ENCODE measurements around the gene SEMA3F. TPM values are rescaled to one million over a fixed set of nuclear protein-coding genes. Genes with fewer than 3 reads are reported as not detected.
"Not testable (repeated sequence)": the region's sequence is repeated elsewhere in the genome, so short reads cannot be mapped to it uniquely, and the experiment has no call there.

SEMA3F gene
- total RNA-seq, 1 donor from 2014 or later: 23.3 TPM

DNA sequence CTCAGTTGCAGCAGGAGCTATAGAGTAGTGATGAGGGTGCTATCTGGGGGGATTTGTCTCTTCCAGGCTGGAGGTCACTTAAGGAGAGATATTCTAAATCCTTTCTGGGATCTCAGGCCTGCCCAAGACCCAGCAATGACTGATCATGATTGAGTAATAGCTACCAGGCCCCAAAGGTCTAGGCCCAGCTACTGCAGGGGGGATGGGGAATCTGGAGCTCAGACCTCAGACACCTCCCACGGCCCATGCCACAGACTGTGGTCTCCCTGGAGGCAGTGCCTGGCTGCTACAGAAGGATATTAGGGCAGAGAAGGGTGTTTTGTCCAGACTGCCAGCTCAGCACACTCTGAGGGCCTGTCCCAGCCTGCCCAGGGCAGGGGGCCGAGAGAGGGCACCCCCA is 56.8 kb downstream of the SEMA3F start:
- DNase-seq: no peak

DNA sequence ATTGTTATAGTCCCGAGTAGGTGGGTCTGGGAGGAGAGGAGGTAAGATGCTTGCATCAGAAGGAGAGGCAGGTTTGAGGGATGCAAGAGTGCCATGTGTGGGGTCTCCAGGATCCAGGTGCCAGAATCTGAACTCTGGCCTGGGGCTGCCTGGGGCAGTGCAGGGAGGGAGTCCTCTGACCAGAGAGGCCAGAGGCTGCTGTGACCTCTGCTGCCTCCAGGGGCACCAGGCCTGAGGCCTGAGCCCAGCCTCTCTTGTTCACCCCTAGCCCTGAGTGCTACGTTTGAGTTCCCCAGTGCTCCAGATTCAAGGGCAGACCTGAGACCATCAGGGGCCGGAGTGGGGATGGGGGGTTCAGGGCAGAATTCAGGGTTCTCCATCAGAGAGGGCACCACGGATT is 57.4 kb downstream of the SEMA3F start:
- no peak for DNase-seq

DNA sequence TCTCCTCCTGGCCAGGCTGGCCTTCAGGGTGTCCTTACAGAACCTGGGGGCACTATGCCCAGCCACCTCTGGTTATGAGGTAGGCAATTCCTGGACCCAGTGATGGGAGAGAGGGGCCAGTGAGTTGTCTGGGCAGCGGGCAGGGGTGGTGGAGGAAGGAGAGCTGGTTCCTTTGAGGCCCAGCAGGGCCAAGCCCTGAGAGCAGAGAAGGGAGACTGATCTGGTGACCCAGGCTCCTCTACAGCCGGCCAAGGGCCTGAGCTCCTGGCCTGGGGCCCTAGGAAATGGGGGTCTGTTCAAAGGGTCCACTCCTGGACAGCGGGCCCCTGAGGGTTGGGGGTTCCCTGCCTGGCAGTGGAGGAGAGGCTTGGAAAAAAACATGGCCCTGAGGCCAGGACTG is 57.8 kb downstream of the SEMA3F start:
- DNase-seq: no peak

- no peak for DNase-seq
Observed at GRCh38 chr3:50213373-50213772, 58.2 kb downstream of the SEMA3F start.

- no peak for DNase-seq
Observed at GRCh38 chr3:50214824-50215223, 59.7 kb downstream of the SEMA3F start.

- no peak for DNase-seq
Observed at GRCh38 chr3:50215529-50215928, 60.4 kb downstream of the SEMA3F start.

DNA sequence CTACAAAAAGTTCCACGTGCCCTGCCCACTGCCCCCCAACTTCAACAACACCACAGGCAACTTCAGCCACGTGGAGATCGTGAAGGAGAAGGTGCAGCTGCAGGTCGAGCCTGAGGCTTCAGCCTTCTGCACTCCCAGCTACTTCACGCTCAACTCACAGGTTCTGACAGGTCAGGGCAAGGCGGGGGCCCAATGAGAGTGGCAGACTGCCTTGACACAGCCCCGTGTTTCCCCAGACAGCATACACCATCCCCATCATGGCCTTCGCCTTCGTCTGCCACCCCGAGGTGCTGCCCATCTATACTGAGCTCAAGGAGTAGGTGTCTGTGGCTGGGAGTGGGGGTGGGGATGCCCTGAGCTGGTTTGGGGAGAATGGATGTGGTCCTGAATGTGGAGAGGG is 62.6 kb downstream of the SEMA3F start:
- no peak for DNase-seq

DNA sequence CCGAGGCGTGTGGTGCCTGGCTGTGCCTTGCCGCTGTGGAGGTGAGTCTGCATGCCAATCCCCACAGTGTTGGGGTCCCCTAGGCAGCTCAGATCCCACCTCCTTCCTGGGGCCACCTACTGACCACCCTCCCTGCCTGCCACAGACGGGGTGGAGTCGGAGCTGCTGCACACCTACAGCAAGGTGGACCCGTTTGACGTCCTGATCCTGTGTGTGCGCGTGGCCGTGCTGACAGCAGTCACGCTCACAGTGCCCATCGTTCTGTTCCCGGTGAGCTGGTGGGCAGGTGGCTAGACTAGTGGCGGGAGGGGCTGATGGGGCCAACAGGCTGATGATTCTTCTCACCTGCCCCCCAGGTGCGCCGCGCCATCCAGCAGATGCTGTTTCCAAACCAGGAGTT is 63.3 kb downstream of the SEMA3F start:
- DNase-seq: no peak

DNA sequence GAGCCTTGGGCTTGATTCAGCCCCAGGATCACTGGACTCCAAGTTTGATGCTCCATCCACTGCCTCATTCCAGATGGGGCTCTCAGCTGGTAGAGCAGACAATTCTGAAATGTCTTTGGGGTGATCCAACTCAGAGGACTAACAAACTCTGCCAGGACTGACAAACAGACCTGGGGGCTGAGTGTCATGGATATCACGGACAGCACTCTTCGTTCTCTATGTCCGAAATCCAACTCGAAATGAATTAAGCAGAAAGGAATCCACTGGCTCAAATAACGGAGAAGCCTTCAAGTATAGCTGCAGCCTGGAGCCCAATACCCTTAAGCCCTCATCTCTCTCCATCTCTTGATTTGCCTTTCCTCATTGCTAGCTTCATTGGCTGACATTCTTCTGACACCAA is 64.2 kb downstream of the SEMA3F start:
- no peak for DNase-seq

GRCh38 chr3:50220109-50220508 is 65.0 kb downstream of the SEMA3F start:
- no peak for DNase-seq

GRCh38 chr3:50221051-50221410 is 65.9 kb downstream of the SEMA3F start:
- DNase-seq: no peak

DNA sequence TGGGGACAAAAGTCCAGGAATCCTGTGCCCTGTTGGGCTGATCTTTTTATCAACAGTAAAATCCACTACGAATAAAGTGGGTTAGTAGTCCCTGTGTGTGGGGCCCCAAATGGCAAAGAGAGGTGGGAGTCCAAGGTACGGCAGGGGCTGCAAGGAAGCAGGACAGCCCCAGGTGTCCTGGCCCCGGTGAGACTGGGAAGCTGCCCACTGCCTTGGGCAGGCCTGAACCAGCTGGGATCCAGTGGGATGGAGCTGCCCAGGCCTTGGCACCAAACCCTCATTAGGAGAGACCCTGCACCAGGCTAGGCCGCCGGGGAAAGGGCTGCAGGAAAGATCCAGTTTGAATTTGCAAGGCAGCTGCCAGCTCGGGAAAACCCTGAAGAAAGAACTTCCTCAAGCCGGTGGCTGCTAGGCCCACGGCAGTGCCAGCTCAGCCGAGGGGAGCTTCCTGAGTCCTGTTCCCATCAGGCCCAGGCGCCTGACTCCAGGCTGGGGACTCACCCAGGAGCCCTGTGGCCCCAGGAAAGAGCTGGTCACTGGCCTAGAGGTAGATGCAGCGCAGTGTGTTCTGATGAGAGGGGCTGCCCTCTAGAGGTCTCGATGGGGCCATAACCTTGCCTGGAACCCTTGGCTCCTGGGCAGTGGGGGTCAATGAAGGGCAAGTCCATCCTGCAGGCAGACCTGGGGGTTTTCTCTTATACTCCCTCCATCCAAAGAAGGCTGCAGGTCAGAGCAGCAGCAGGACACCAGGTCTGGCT is 66.5 kb downstream of the SEMA3F start:
- no peak for DNase-seq

DNA sequence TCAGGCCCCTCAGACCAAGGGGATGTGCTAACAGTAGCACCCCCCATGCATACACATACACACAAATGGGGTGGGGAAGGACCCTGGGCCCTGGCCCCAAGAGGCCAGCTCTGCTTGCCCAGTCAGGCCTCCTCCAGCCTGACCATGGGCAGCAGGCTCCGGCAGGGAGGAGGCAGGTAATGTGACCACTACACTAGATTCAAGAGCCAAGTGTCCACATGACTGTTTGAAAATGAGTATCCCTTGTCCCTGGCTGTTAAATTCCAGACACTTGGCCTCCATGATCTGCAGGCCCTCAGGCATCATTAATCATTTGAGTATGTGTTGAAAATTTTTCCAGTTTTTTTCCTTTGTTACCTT is 67.0 kb downstream of the SEMA3F start:
- DNase-seq: no peak

DNA sequence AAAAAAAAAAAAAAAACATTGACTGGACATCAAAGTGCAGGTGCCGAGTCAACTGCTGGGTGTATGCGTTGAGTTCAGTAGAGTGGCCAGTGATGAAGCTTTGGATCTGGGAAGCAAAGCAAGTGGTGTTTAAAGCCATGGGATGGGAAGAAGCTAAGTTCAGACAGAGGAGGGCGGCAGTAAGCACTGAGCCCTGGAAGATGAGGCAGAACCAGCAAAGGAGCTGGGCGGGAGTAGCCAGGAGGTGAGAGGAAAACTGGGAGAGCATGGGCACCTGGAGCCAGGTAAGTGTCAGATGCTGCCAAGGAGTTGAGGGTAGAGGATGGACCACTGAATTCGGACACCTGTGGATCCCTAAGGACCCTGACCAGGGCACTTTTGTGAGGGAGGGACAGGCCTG is 69.5 kb downstream of the SEMA3F start:
- DNase-seq: no peak

DNA sequence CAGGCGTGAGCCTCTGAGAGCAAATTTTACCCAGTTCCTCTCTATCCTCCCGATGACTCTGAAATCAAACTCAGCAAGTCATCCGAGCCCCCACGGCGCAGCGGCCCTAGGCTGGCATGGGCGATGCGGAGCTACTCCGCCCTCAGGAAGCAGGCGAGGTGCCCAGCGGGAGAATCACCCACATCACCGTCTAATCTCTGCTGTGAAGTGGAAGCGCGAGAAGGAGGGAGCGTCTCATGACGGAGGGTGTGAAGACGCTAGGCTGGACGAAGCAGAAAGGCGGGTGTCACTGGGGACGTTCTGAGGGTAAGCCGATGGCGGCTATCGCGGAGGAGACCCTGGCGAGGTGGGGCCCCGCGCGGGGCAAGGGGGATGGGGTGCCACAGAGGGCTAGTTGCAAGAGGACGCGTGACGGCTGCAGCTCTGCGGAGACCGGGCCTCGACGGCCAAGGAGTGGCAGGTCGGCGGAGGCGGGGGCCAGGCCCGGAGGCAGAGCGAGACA is 71.8 kb downstream of the SEMA3F start:
- peak; percentile 42 for DNase-seq

DNA sequence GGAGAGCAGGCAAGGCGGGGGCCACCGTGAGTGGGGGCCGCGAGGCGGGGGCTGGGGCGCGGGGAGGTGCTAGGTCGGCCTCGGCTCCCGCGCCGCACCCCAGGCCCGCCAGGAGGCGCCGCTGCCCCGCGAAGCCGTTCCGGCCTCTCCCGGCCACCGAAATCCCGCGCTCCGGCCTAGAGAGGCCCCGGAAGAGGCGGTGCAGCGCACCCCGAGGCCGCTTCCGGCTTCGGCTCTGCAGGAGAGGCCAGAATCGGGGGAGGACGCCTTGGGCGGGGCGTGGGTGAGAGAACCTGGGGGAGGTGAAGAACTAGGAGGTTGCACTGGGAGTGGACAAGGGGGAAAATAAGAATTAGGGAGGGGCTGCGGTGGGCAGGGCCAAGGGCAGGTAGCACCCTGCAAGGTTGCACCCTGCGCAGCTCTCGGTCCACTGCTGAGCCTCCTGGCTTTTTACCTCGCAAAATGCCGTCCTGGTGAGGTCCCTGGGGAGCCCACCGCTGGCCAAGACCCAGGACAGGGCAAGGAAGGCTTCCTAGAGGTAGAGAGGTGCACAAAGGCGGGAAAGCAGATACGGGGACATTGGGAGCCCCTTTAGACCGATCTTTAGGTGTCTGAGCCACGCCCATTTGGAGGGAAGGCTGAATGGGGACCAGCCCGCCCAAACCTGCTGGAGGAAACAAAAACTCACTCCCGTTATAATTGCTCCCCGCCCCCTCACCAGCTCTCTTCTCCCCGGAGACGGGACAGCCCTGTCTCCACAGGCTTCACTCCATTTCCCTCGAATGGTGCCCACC is 72.5 kb downstream of the SEMA3F start:
- DNase-seq: peak; percentile 91

DNA sequence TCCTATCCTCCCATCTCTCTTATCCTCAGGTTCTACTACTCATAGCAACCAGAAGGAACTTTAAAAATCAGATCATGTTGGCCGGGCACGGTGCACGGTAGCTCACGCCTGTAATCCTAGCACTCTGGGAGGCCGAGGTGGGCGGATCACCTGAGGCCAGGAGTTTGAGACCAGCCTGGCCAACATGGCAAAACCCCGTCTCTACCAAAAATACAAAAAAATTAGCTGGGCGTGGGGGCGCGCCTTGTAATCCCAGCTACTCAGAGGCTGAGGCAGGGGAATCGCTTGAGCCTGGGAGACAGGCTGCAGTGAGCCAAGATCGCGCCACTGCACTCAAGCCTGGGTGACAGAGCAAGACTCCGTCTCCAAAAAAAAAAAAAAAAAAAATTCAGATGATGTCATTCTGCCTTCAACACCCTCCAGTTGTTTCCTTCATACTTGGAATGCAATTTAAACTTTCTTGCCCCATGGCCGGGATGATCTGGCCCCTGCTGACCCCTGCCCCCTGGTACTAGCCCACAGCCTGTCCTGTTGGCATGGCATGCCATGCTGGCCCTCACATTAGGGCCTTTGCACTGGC is 73.2 kb downstream of the SEMA3F start:
- DNase-seq: not testable (repeated sequence)

- no peak for DNase-seq
Observed at GRCh38 chr3:50229490-50229889, 74.4 kb downstream of the SEMA3F start.

DNA sequence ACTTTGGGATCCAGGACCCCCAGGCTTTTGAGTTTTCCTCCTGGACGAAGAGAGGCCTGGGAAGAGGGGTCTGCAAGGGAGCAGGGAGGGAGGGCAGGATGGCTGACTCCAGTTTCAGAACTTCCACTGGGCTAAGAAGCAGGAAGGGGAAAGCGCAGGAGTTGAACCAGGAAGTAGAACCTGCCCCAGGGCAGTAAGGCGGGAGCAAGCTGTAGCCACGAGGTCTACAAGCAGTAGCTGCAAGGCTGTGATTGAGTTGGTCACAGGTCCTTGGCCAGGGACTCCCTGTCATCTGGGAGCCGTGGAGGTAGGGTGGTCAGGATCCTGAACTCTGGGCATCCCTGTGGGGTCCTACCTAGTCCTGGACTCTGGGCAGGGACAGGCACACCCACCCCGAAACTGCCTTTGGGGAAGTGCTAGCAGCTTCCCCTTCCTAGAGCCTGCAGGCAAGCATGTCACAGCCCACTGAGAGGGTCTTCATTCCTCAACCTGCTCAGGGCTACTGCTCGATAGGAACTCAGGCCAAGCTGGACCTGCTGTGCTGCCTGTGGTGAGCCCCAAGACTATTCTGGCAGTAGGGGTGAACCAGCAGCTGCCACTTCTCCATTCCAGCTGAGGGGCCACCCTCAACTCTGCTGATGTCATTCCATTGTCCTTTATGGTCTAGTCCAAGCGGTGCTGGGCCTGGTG is 75.1 kb downstream of the SEMA3F start:
- DNase-seq: no peak

GRCh38 chr3:50230794-50231125 is 75.6 kb downstream of the SEMA3F start:
- no peak for DNase-seq

- no peak for DNase-seq
Observed at GRCh38 chr3:50231581-50231980, 76.5 kb downstream of the SEMA3F start.

- no peak for DNase-seq
Observed at GRCh38 chr3:50232303-50232702, 77.2 kb downstream of the SEMA3F start.

DNA sequence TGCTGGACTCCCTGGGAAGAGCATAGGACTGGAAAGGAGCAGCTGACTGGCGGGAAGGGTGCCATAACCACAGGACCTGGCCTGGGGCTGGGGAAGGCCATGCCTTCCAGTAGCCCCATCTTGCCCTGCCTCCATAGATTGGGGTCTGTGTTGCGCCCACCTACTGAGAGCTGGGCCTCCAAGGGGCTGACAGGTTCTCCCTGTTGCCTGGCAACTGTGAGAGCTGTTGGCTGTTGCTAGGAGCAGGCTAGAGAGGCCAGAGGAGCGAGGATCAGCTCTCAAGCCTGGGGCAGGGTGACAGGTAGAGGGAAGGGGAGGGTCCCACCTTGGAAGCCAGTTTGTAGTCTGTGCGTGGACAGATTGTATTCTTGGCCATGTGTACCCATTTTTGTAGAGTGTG is 78.1 kb downstream of the SEMA3F start:
- DNase-seq: no peak
